Kidney epithelial cell (primary cell): ENCODE data around the gene BAZ1A. TPM values are rescaled to one million over a fixed set of nuclear protein-coding genes. Genes with fewer than 3 reads are reported as not detected.

Source experiments
- DNase-seq: peaks from one replicate; pipeline ENCODE4 v3.0.0-alpha.2; 2010; ENCODE audit warnings: low read depth
- H3K27me3 ChIP-seq: 2 replicates; pipeline ENCODE4 v1.6.0; 2011; ENCODE audit warnings: low read length; ENCODE audit not compliant: control insufficient read depth, insufficient read depth
- H3K36me3 ChIP-seq: 2 replicates; pipeline ENCODE4 v1.5.1; 2011; ENCODE audit warnings: low read length; ENCODE audit not compliant: control insufficient read depth, insufficient read depth
- H3K4me3 ChIP-seq: 2 replicates; pipeline ENCODE4 v1.5.1; 2011; ENCODE audit warnings: low read depth, mild to moderate bottlenecking, control low read depth, low read length
- CTCF ChIP-seq: IDR thresholded peaks from 2 replicates; pipeline ENCODE4 v1.5.1; 2011; ENCODE audit warnings: mild to moderate bottlenecking, moderate library complexity, low read length, control low read depth, inconsistent platforms; ENCODE audit not compliant: insufficient read depth, poor library complexity, severe bottlenecking
- total RNA-seq: library from RNA; depleted of rRNA; stranded (reverse); fragments of >200 nt; gene quantifications from 2 replicates; pipeline ENCODE4 v1.2.3, GENCODE V29; 2015

BAZ1A gene
- total RNA-seq, 1 donor from 2014 or later, result 36.1 TPM

GRCh38 chr14:34911209-34912150 lies 36.3 kb upstream of the BAZ1A start:
- H3K27me3 ChIP-seq, result no peaks in the 10 kb centered on the region
- no peak for TF ChIP-seq CTCF
- peak; percentile 7 for DNase-seq
- no peaks in the 10 kb centered on the region for H3K36me3 ChIP-seq
- H3K4me3 ChIP-seq, result no peak overlapping the region

GRCh38 chr14:34906287-34906686 lies 31.1 kb upstream of the BAZ1A start:
- TF ChIP-seq CTCF, result no peak
- no peaks in the 10 kb centered on the region for H3K36me3 ChIP-seq
- DNase-seq, result no peak

GRCh38 chr14:34895277-34895676 lies 20.1 kb upstream of the BAZ1A start:
- no peaks in the 10 kb centered on the region for H3K27me3 ChIP-seq
- H3K36me3 ChIP-seq, result no peaks in the 10 kb centered on the region
- DNase-seq, result no peak
- no peak overlapping the region for H3K4me3 ChIP-seq
- TF ChIP-seq CTCF, result no peak

More at GRCh38 chr14:34906287-34906686, 31.1 kb upstream of the BAZ1A start:
- Histone ChIP-seq H3K27me3 (no peaks in the 10 kb centered on the region), H3K4me3 (no peak overlapping the region)

GRCh38 chr14:34890937-34891336 lies 15.8 kb upstream of the BAZ1A start:
- no peaks in the 10 kb centered on the region for H3K36me3 ChIP-seq
- no peak for DNase-seq
- H3K4me3 ChIP-seq, result no peak overlapping the region
- no peaks in the 10 kb centered on the region for H3K27me3 ChIP-seq
- TF ChIP-seq CTCF, result no peak

- Histone ChIP-seq H3K4me3 (no peak overlapping the region), H3K36me3 (no peaks in the 10 kb centered on the region), H3K27me3 (no peaks in the 10 kb centered on the region)
- TF ChIP-seq CTCF, result no peak
- no peak for DNase-seq
These were observed 13.0 kb upstream of the BAZ1A start for GRCh38 chr14:34888186-34888585.
